H1 (cell line): ENCODE data around the gene UBL5. TPM values are rescaled to one million over a fixed set of nuclear protein-coding genes. Genes with fewer than 3 reads are reported as not detected.

ENCODE experiments used
- CTCF ChIA-PET: fragments of 300-600 bp; sonication (Branson Sonifier 250); formaldehyde crosslinking; loops from one replicate; lab custom pipeline; 2021; ENCODE audit not compliant: partially characterized antibody; lab: Charles Lee
- POLR2A ChIA-PET: fragments of 300-600 bp; sonication (Branson Sonifier 250); formaldehyde crosslinking; loops from one replicate; lab custom pipeline; 2021; ENCODE audit warnings: inconsistent platforms; ENCODE audit not compliant: partially characterized antibody; lab: Charles Lee
- DNase-seq, 2 experiments: peaks; one replicate each; pipeline versions ENCODE4 v3.0.0 to v3.0.0-alpha.2; 2010 to 2022; ENCODE audit warnings: low spot score in 2 of 2, low read depth in 1 of 2, mixed read lengths in 1 of 2
- FAIRE-seq: peaks from 2 replicates; lab custom pipeline; 2011; peaks lifted over from hg19 to GRCh38; lab: Jason Lieb, UNC
- H2AFZ ChIP-seq: 2 replicates; pipeline ENCODE4 v1.8.1; 2012; ENCODE audit warnings: low read length, inconsistent platforms
- H2AK5ac ChIP-seq: 2 replicates; pipeline ENCODE4 v1.6.1; 2013; ENCODE audit warnings: low read depth, low read length
- H2BK120ac ChIP-seq: replicated peaks from 2 replicates; pipeline ENCODE3; 2013; ENCODE audit warnings: low read depth, low read length, inconsistent platforms
- H2BK12ac ChIP-seq: 2 replicates; pipeline ENCODE4 v1.6.1; 2013; ENCODE audit warnings: low read depth, low read length
- H2BK15ac ChIP-seq: 2 replicates; pipeline ENCODE4 v1.6.1; 2013; ENCODE audit warnings: low read length
- H2BK20ac ChIP-seq: 2 replicates; pipeline ENCODE4 v1.6.1; 2013; ENCODE audit warnings: low read length
- H2BK5ac ChIP-seq: 2 replicates; pipeline ENCODE4 v1.6.1; 2013; ENCODE audit warnings: low read depth, low read length
- H3K14ac ChIP-seq: 2 replicates; pipeline ENCODE4 v1.6.1; 2013; ENCODE audit warnings: inconsistent platforms; ENCODE audit not compliant: insufficient read length
- H3K18ac ChIP-seq: 2 replicates; pipeline ENCODE4 v1.6.1; 2013; ENCODE audit warnings: low read length; ENCODE audit errors: extremely low read depth
- H3K23ac ChIP-seq: 2 replicates; pipeline ENCODE4 v1.6.1; 2013; ENCODE audit warnings: inconsistent platforms; ENCODE audit not compliant: insufficient read length
- H3K23me2 ChIP-seq: 2 replicates; pipeline ENCODE4 v1.6.1; 2013; ENCODE audit warnings: low read depth, low read length
- H3K27ac ChIP-seq: 2 replicates; pipeline ENCODE4 v1.6.1; 2011; ENCODE audit warnings: low read depth, low read length, inconsistent platforms
- H3K27me3 ChIP-seq, 4 experiments: replicated peaks in 1 of 4; 1 replicate in 1 of 4; 2 replicates in 3 of 4; pipeline versions ENCODE4 v1.6.1 to v1.8.1; 2011 to 2013; ENCODE audit warnings: low read length in 3 of 4, mild to moderate bottlenecking in 3 of 4, inconsistent platforms in 2 of 4, mixed read lengths in 2 of 4, moderate library complexity in 1 of 4; ENCODE audit not compliant: control insufficient read depth in 3 of 4, insufficient read depth in 3 of 4; ENCODE audit errors: extremely low read depth in 1 of 4
- H3K36me3 ChIP-seq, 4 experiments: 2 replicates each; pipeline versions ENCODE4 v1.6.1 to v1.8.1; 2011 to 2013; ENCODE audit warnings: mild to moderate bottlenecking in 4 of 4, low read length in 3 of 4, moderate library complexity in 2 of 4, control low read depth in 1 of 4, inconsistent platforms in 1 of 4; ENCODE audit not compliant: insufficient read depth in 4 of 4, control insufficient read depth in 2 of 4
- H3K4ac ChIP-seq: replicated peaks from 2 replicates; pipeline ENCODE3; 2013; ENCODE audit warnings: low read length, low read depth, mixed read lengths, inconsistent platforms; ENCODE audit not compliant: insufficient read length
- H3K4me1 ChIP-seq, 4 experiments: replicated peaks in 1 of 4; 1 replicate in 1 of 4; 2 replicates in 3 of 4; pipeline versions ENCODE4 v1.6.1 to v1.8.1; 2011 to 2013; ENCODE audit warnings: low read length in 3 of 4, inconsistent platforms in 2 of 4, mixed read lengths in 1 of 4; ENCODE audit not compliant: insufficient read depth in 4 of 4, control insufficient read depth in 3 of 4
- H3K4me2 ChIP-seq, 2 experiments: 2 replicates each; pipeline versions ENCODE4 v1.6.1 to v1.8.1; 2011 to 2013; ENCODE audit warnings: low read depth in 2 of 2, low read length in 2 of 2, control low read depth in 1 of 2, inconsistent platforms in 1 of 2, mild to moderate bottlenecking in 1 of 2; ENCODE audit not compliant: insufficient read depth in 1 of 2
- H3K4me3 ChIP-seq, 4 experiments: fragments of 200-600, 300-600 bp in 1 of 4; sonication (generic), shearing (Covaris generic), sonication (Bioruptor Twin) in 1 of 4; 2 replicates each; pipeline versions ENCODE4 v1.5.1 to v1.8.1; 2011 to 2016; ENCODE audit warnings: low read length in 4 of 4, low read depth in 3 of 4, control low read depth in 2 of 4, inconsistent platforms in 2 of 4, mild to moderate bottlenecking in 2 of 4, mixed read lengths in 1 of 4, moderate library complexity in 1 of 4; ENCODE audit not compliant: insufficient read depth in 2 of 4; ENCODE audit errors: extremely low read depth in 1 of 4
- H3K56ac ChIP-seq: replicated peaks from 2 replicates; pipeline ENCODE3; 2013; ENCODE audit warnings: low read depth, mild to moderate bottlenecking, mixed read lengths, low read length, inconsistent platforms; ENCODE audit not compliant: insufficient read length
- H3K79me1 ChIP-seq: 2 replicates; pipeline ENCODE4 v1.6.1; 2013; ENCODE audit warnings: low read depth, low read length, control low read depth
- H3K79me2 ChIP-seq, 2 experiments: 2 replicates each; pipeline versions ENCODE4 v1.6.1 to v1.8.1; 2012 to 2013; ENCODE audit warnings: low read length in 2 of 2, mild to moderate bottlenecking in 2 of 2, inconsistent platforms in 1 of 2; ENCODE audit not compliant: insufficient read depth in 2 of 2, control insufficient read depth in 1 of 2
- H3K9ac ChIP-seq, 4 experiments: replicated peaks in 1 of 4; 1 replicate in 1 of 4; 2 replicates in 3 of 4; pipeline versions ENCODE4 v1.6.1 to v1.8.1; 2011 to 2013; ENCODE audit warnings: low read depth in 3 of 4, low read length in 3 of 4, control low read depth in 2 of 4, mild to moderate bottlenecking in 2 of 4, moderate library complexity in 2 of 4, inconsistent platforms in 1 of 4; ENCODE audit errors: extremely low read depth in 1 of 4
- H3K9me3 ChIP-seq, 2 experiments: 2 replicates each; pipeline versions ENCODE4 v1.6.1 to v1.8.1; 2012 to 2013; ENCODE audit warnings: mild to moderate bottlenecking in 2 of 2, moderate library complexity in 2 of 2, control low read depth in 1 of 2, inconsistent platforms in 1 of 2, low read depth in 1 of 2, low read length in 1 of 2, mixed read lengths in 1 of 2; ENCODE audit not compliant: insufficient read depth in 2 of 2
- H4K20me1 ChIP-seq, 2 experiments: replicated peaks in 1 of 2; 2 replicates each; pipeline versions ENCODE3 to v1.8.1; 2011 to 2013; ENCODE audit warnings: inconsistent platforms in 2 of 2, low read length in 2 of 2, mild to moderate bottlenecking in 1 of 2; ENCODE audit not compliant: insufficient read depth in 2 of 2, control insufficient read depth in 1 of 2
- H4K5ac ChIP-seq: 2 replicates; pipeline ENCODE4 v1.6.1; 2013; ENCODE audit warnings: low read length, low read depth, mixed read lengths, inconsistent platforms; ENCODE audit not compliant: insufficient read length
- H4K8ac ChIP-seq: 2 replicates; pipeline ENCODE4 v1.8.0; 2013; ENCODE audit warnings: mild to moderate bottlenecking, moderate library complexity, low read length, inconsistent platforms; ENCODE audit not compliant: insufficient read depth; ENCODE audit errors: extremely low read depth
- H4K91ac ChIP-seq: replicated peaks from 2 replicates; pipeline ENCODE3; 2013; ENCODE audit warnings: low read length, mixed read lengths, inconsistent platforms; ENCODE audit not compliant: insufficient read length
- CHD2 ChIP-seq: IDR thresholded peaks from 2 replicates; pipeline ENCODE4 v1.6.1; 2012; ENCODE audit warnings: low read length, improper control_type of control experiment
- CREB1 ChIP-seq: IDR thresholded peaks from 2 replicates; pipeline ENCODE4 v1.6.1; 2012; ENCODE audit warnings: inconsistent platforms
- FOSL1 ChIP-seq: IDR thresholded peaks from 2 replicates; pipeline ENCODE4 v1.6.1; 2011; ENCODE audit warnings: mild to moderate bottlenecking, low read depth, low read length, moderate library complexity; ENCODE audit not compliant: insufficient read depth
- HDAC6 ChIP-seq: IDR thresholded peaks from one replicate; pipeline ENCODE4 v1.7.1; 2012; ENCODE audit warnings: low read depth, mild to moderate bottlenecking, inconsistent platforms, low read length, moderate library complexity
- KDM1A ChIP-seq: fragments of 200-600, 300-600 bp; sonication (generic); IDR thresholded peaks from 2 replicates; pipeline ENCODE4 v1.7.1; 2016; ENCODE audit warnings: mild to moderate bottlenecking, low read length, borderline replicate concordance
- KDM5A ChIP-seq: fragments of 200-600 bp; IDR thresholded peaks from 2 replicates; pipeline ENCODE4 v1.7.1; 2012; ENCODE audit warnings: mild to moderate bottlenecking, low read length, inconsistent platforms, mixed read lengths
- MAFK ChIP-seq: IDR thresholded peaks from 2 replicates; pipeline ENCODE4 v1.6.1; 2012; ENCODE audit warnings: low read depth, mild to moderate bottlenecking, improper control_type of control experiment, low read length
- MAX ChIP-seq: IDR thresholded peaks from 2 replicates; pipeline ENCODE4 v1.6.1; 2012; ENCODE audit warnings: inconsistent platforms
- NRF1 ChIP-seq: IDR thresholded peaks from 2 replicates; pipeline ENCODE4 v1.6.1; 2011; ENCODE audit warnings: mild to moderate bottlenecking, low read depth, low read length, improper control_type of control experiment
- RAD21 ChIP-seq, 2 experiments: IDR thresholded peaks in 1 of 2; conservative IDR thresholded peaks in 1 of 2; 2 replicates each; pipeline ENCODE4 v1.6.1; 2011; ENCODE audit warnings: low read depth in 2 of 2, low read length in 2 of 2, improper control_type of control experiment in 1 of 2, inconsistent platforms in 1 of 2, mild to moderate bottlenecking in 1 of 2, moderate library complexity in 1 of 2
- RXRA ChIP-seq: IDR thresholded peaks from 2 replicates; pipeline ENCODE4 v1.6.1; 2011; ENCODE audit warnings: low read depth, mild to moderate bottlenecking, low read length, moderate library complexity; ENCODE audit not compliant: insufficient read depth
- SIRT6 ChIP-seq: IDR thresholded peaks from one replicate; pipeline ENCODE4 v1.7.1; 2012; ENCODE audit warnings: low read length, inconsistent platforms
- TBP ChIP-seq: IDR thresholded peaks from 2 replicates; pipeline ENCODE4 v1.6.1; 2011; ENCODE audit warnings: low read depth, low read length, improper control_type of control experiment
- WGBS, 2 experiments: shearing (Covaris generic) in 1 of 2; methylation state at CpG; one replicate each; pipeline versions ENCODE4 v1.1.6 to v1.1.7; 2013 to 2015; ENCODE audit warnings: low lambda C conversion rate in 2 of 2, mixed read lengths in 2 of 2, inconsistent platforms in 1 of 2, low coverage in 1 of 2, missing lambda C conversion rate in 1 of 2; ENCODE audit not compliant: insufficient replicate concordance in 2 of 2, insufficient coverage in 1 of 2, insufficient read length in 1 of 2; ENCODE audit errors: extremely low coverage in 1 of 2, missing lambda C conversion rate in 1 of 2; 5-methylcytosine and 5-hydroxymethylcytosine counted together
- polyA plus RNA-seq, 7 experiments: library from polyadenylated mRNA; depleted of rRNA in 3 of 7; stranded (reverse) in 5 of 7; unstranded in 2 of 7; fragments of >200 nt in 5 of 7; fragments of 200-250 nt in 2 of 7; gene quantifications; 1 replicate in 5 of 7; 2 replicates in 1 of 7; 4 replicates in 1 of 7; pipeline versions ENCODE4 v1.2.1 to v1.2.3, GENCODE V29; 2011 to 2013; ENCODE audit warnings: missing spikeins in 2 of 7, mixed read lengths in 2 of 7
- total RNA-seq: library from RNA; stranded (reverse); fragmentation: NEBNext Ultra II Directional; extraction: Animal tissue kit (Norgen Biotek cat#: 25700); gene quantifications from 2 replicates; pipeline ENCODE4 v1.2.1, GENCODE V29; 2021

UBL5 gene
- total and polyA plus RNA-seq, 2 of the 8 experiments (the other 6 are each of a cell fraction or from before 2014, with no cell fraction given), result 416 to 1,209 TPM

GRCh38 chr19:9789066-9789465, 38.7 kb upstream of the UBL5 start:
- TF ChIP-seq KDM5A (no peak), HDAC6 (no peak), RXRA (no peak), CREB1 (no peak), SIRT6 (no peak), KDM1A (no peak), NRF1 (no peak), RAD21 (IDR thresholded peaks at IDR 0.05 in 1 of 2, conservative IDR thresholded peaks at IDR 0.05 in 1 of 2; ENCODE audit: low read depth in 2 of 2, low read length in 2 of 2) (no peak), CHD2 (no peak), MAX (no peak), MAFK (no peak), FOSL1 (no peak), TBP (no peak)
- TF ChIP-seq, all 59 proteins: peak for 0
- 93% methylated on average over 10 of the region's 11 CpGs; no CpG with 5 or more reads in 1 of the 2 experiments for WGBS, 2 experiments
- Histone ChIP-seq H2BK20ac (no peak overlapping the region), H4K8ac (peak overlapping the region; percentile 62; the same call in 1 of the 2 replicates), H3K4ac (no peak overlapping the region), H3K23ac (no peak overlapping the region), H2BK120ac (no peak overlapping the region), H2AK5ac (no peak overlapping the region), H2BK12ac (no peak overlapping the region), H3K18ac (no peak overlapping the region), H3K4me1 (peaks cover 0 to 15% (median 2%) of the 10 kb centered on the region in 4 experiments), H2AFZ (no peak overlapping the region; the same call in 1 of the 2 replicates), H3K27me3 (no peaks in the 10 kb centered on the region), H4K5ac (no peak overlapping the region), H3K23me2 (peaks cover 11% of the 10 kb centered on the region; the same call in 1 of the 2 replicates), H2BK15ac (no peak overlapping the region), H3K79me1 (0 out of 2 replicates have a peak, but pooled peaks cover 2% of the 10 kb centered on the region), H3K36me3 (no peaks in the 10 kb centered on the region), H3K4me2 (no peak overlapping the region; a peak in 1 of 4 replicates), H3K79me2 (peaks cover 0 to 9% of the 10 kb centered on the region in 2 experiments; a peak in 3 of 4 replicates), H3K27ac (no peak overlapping the region), H4K91ac (no peak overlapping the region), H3K4me3 (no peak overlapping the region), H4K20me1 (no peaks in the 10 kb centered on the region), H3K9ac (no peak overlapping the region), H2BK5ac (no peak overlapping the region), H3K14ac (no peak overlapping the region), H3K9me3 (no peaks in the 10 kb centered on the region), H3K56ac (no peak overlapping the region)
- ChIA-PET CTCF (interaction anchor here (0.6 to 1.8 kb wide), 5 partner anchors 152 to 477 kb away, joined by 3 to 7 read pairs (median 3); partner anchors contain the start of gene ZNF121), POLR2A (interaction anchor here (0.9 to 1.6 kb wide), 2 partner anchors 145 to 207 kb away, joined by 3 to 6 read pairs; no protein-coding TSS in a partner anchor)
- no peak for FAIRE-seq
- no peak for DNase-seq
